Ovary (tissue), 3 donors: Measurements from ENCODE around the gene FHAD1.

Source experiments
- CTCF ChIP-seq, 3 donors: fragments of 450-650 bp in 2 of 3; fragments of 200-600 bp in 1 of 3; IDR thresholded peaks; one replicate each; pipeline versions ENCODE4 v1.5.1 to v1.8.0; 2016 to 2022; ENCODE audit warnings: antibody characterized with exemption in 3 of 3, mild to moderate bottlenecking in 1 of 3
- POLR2A ChIP-seq: fragments of 450-650 bp; IDR thresholded peaks from one replicate; pipeline ENCODE4 v1.6.1; 2017; ENCODE audit warnings: antibody characterized with exemption, mild to moderate bottlenecking, moderate library complexity
- donor health status: DM: no; HTN: no; CAD: no.

DNA sequence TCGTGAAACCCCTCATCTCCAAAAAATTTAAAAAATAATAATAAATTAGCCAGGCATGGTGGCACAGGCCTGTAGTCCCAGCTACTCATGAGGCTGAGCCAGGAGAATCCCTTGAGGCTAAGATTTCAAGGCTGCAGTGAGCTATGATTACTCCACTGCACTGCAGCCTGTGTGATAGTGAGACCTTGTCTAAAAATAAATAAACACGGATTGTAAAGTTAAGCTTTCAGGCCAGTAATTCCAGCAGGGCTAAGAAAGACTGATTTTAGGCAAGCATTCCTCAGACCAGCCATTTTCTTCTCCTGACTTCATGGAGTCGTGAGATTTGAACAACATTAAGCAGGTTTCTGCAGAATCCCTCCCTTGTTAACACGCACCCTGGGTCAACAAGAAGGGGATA lies 85.5 kb downstream of the FHAD1 start:
- TF ChIP-seq CTCF (IDR thresholded peaks at IDR 0.05) (no peak), POLR2A (no peak)
